Occipital lobe (tissue), 2 donors: Measurements from ENCODE around the gene NUMB. TPM values are rescaled to one million over a fixed set of nuclear protein-coding genes. Genes with fewer than 3 reads are reported as not detected.
"Not testable (repeated sequence)": the region's sequence is repeated elsewhere in the genome, so short reads cannot be mapped to it uniquely, and the experiment has no call there.

Source experiments
- DNase-seq: peaks from one replicate; lab custom pipeline; 2025; lab: John Stamatoyannopoulos, UW
- total RNA-seq: library from RNA; depleted of rRNA; stranded (reverse); fragments of >200 nt; gene quantifications from one replicate; pipeline ENCODE4 v1.2.3, GENCODE V29; 2014

The NUMB gene
- total RNA-seq, 1 donor from 2014 or later, result 18.7 TPM

DNA sequence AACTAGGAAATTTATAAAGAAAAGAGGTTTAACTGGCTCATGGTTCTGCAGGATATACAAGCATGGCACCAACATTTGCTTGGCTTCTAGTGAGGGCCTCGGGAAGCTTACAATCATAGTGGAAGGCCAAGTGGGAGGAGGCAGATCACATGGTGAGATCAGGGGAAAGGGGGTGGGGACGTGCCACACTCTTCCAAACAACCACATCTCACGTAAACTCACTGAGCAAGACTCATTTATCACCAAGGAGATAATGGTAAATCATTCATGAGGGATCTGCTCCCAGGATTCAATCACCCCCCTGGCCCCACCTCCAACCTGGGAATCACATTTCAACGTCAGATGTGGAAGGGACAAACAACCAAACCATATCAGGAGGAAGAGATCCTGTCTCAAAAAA is 35.8 kb downstream of the NUMB start:
- DNase-seq, result no peak

DNA sequence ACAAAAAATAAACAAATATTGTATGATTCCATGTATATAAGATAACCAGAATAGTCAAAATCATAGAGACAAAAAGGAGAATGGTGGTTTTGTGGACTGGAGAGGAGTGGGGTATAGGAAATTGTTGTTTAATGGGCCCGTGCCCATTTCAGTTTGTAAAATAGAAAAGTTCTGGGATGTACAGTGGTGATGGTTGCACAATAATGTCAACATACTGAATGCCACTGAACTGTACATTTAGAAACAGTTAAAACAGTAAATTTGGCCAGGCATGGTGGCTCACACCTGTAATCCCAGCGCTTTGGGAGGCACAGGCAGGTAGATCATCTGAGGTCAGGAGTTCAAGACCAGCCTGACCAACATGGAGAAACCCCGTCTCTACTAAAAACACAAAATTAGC is 40.1 kb downstream of the NUMB start:
- no peak for DNase-seq

GRCh38 chr14:73406248-73406647 is 52.1 kb downstream of the NUMB start:
- not testable (repeated sequence) for DNase-seq

- DNase-seq, result no peak
Observed at GRCh38 chr14:73403181-73403752, 55.1 kb downstream of the NUMB start.

- DNase-seq, result no peak
Observed at GRCh38 chr14:73402579-73402978, 55.8 kb downstream of the NUMB start.

- no peak for DNase-seq
Observed at GRCh38 chr14:73397810-73398209, 60.5 kb downstream of the NUMB start.

DNA sequence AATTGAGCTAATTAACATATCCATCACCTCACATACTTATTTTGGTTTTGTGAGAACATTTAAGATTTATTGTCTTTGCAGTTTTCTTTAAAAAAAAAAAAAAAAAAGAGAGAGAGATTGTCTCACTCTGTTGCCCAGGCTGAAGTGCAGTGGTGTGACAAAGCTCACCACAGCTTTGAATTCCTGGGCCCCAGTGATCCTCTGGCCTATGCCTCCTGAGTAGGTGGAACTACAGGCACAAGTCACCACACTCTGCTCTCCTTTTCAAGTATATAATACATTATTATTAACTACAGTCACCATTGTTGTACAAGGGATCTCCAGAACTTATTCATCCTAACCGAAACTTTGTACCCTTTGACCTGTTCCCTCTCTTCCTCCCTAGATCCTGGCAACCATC is 64.0 kb downstream of the NUMB start:
- no peak for DNase-seq

DNA sequence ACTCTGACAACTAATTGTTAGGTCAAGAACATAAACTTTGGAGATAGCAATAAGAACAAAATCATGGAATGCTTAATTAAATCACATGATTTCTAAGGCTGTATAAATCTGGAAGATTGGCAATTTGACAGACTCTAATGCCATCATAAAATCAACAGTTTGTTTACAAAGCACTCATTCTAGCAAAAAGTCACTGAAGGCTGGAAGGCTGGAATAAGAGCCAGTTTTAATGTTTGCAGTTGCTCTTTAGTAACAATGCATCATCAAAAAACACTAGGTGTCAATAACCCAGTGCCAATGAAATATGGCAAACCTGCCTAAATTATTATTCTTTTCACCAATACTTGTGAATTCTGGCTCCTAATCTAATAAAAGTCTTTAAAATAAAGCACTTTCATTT is 65.0 kb downstream of the NUMB start:
- DNase-seq, result no peak

- no peak for DNase-seq
Observed at GRCh38 chr14:73392329-73393257, 65.8 kb downstream of the NUMB start.

- DNase-seq, result not testable (repeated sequence)
Observed at GRCh38 chr14:73387860-73388259, 70.5 kb downstream of the NUMB start.

- no peak for DNase-seq
Observed at GRCh38 chr14:73386342-73386741, 72.0 kb downstream of the NUMB start.

DNA sequence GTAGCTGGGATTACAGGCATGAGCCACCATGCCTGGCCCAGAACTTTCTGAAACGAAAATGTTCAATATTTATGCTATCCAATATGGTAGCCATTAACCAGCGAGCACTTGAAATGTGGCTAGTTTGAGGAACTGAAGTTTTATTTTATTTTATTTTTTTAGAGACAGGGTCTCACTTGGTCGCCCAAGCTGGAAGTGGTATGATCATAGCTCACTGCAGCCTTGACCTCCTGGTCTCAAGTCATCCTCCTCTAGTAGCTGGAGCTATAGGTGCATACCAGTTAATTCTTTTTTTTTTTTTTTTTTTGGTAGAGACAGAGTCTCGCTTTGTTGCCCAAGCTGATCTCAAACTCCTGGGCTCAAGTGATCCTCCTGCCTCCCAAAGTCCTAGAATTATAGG is 73.3 kb downstream of the NUMB start:
- not testable (repeated sequence) for DNase-seq

GRCh38 chr14:73383356-73383755 is 75.0 kb downstream of the NUMB start:
- no peak for DNase-seq

DNA sequence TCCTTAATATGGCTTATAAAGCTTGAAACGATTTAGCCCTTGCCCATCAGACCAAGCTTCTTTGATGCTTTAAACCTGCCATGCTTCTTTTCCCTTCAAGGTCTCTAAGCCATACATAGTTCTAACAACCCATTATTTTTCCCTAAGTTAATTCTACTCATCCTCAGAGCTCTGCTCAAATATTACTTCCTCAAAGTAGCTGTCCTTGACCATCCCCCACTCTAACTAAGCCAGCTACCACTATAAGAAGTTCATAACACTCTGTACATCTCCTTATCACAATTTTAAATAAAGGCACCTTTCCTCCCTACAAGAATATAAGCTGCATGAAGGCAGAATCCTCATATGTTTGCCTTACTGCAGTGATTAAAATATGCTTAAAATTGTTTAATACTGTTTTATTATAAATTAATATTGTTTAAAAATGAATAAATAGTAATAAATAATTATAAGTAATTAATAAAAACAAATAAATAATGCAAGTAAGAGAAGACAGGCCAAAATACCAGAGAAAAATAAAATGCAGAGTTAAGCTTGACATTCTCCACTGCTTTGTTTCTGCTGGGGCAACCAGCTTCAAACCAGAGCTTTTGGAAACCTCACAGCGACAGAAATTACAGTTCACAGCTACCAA is 76.8 kb downstream of the NUMB start:
- no peak for DNase-seq

- DNase-seq, result no peak
Observed at GRCh38 chr14:73376585-73376984, 81.8 kb downstream of the NUMB start.

DNA sequence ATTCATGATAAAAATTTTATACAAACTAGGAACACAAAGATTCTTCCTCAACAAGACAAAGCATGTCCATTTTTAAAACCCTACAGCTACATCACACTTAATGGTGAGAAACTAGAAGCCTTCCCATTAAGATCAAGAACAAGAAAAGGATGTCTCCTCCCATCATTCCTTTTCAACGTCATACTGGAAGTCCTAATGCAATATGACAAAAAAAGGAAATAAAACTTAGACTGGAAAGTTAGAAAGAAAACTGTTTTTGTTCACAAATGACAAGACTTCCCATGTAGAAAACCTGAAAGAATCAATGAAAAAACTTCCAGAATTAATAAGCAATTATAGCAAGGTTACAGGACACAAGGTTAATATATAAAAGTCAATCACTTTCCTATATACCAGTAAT is 82.5 kb downstream of the NUMB start:
- no peak for DNase-seq

DNA sequence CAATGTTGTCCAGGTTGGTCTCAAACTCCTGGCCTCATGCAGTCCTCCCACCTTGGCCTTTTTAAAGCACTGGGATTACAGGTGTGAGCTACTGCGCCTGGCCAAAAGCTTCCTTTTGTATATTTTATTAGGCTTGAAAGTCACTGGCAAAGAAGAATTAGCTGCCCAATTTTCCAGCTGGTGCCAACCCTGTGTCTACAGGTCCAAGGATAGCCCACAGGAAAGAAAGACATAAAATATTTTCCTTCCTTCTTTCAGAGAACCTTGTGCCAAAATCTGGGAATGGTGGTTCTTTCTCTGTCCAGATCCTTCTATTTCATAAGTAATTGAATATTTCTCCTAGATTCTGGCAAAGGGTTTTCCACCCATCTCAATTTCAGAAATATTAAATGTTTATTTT is 84.1 kb downstream of the NUMB start:
- DNase-seq, result no peak

- no peak for DNase-seq
Observed at GRCh38 chr14:73372529-73372928, 85.8 kb downstream of the NUMB start.

GRCh38 chr14:73370561-73370960 is 87.8 kb downstream of the NUMB start:
- DNase-seq, result no peak

- no peak for DNase-seq
Observed at GRCh38 chr14:73369428-73369827, 88.9 kb downstream of the NUMB start.

GRCh38 chr14:73368616-73369015 is 89.7 kb downstream of the NUMB start:
- no peak for DNase-seq

DNA sequence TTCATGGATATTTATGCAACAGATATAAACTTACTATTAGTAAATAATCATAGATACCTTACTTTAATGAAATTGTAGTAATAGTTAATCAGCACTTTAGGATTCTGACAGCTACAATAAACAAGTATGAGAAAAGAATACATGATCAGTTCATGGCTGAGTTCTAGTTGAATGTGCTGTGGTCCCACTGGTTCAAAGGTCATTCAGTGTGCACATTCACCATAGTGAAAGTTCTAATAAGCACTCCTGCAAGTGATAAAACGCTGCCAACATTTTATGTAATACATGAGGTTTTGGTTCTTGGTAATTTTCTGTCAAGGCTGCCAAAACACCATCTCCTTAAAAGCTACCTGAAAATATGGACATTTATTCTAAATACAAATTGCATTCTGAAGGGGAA is 92.6 kb downstream of the NUMB start:
- no peak for DNase-seq

DNA sequence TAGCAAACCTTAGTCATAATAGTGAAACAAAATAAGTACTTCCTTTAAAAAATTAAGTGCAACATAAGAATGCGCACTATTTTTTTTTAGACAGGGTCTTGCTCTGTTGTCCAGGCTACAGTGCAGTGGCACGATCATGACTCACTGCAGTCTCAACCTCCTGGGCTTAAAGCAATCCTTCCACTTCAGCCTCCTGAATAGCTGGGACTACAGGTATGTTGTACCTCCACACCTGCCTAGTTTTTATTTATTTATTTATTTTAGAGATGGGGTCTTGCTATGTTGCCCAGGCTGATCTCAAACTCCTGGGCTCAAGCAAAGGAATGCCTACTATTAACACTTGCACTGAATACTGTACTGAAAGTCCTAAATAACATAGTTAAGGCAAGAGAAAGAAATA is 93.8 kb downstream of the NUMB start:
- DNase-seq, result no peak
